Esophagus (tissue), 2 donors: Measurements from ENCODE around the gene RPS28. TPM values are rescaled to one million over a fixed set of nuclear protein-coding genes. Genes with fewer than 3 reads are reported as not detected.

Experiments used
- H3K27ac ChIP-seq, 2 donors: one replicate each; pipeline ENCODE4 v1.5.1; 2013; ENCODE audit warnings: low read depth in 2 of 2, mild to moderate bottlenecking in 2 of 2, inconsistent platforms in 1 of 2, low read length in 1 of 2, moderate library complexity in 1 of 2
- H3K27me3 ChIP-seq, 2 donors: one replicate each; pipeline ENCODE4 v1.6.1; 2013; ENCODE audit warnings: low read length in 2 of 2, control low read depth in 1 of 2, mild to moderate bottlenecking in 1 of 2; ENCODE audit not compliant: insufficient read depth in 2 of 2, control insufficient read depth in 1 of 2
- H3K36me3 ChIP-seq, 2 donors: one replicate each; pipeline ENCODE4 v1.6.1; 2013; ENCODE audit warnings: low read length in 1 of 2; ENCODE audit not compliant: control insufficient read depth in 2 of 2, insufficient read depth in 2 of 2
- H3K4me1 ChIP-seq, 2 donors: one replicate each; pipeline ENCODE4 v1.6.1; 2013; ENCODE audit warnings: low read length in 1 of 2; ENCODE audit not compliant: control insufficient read depth in 2 of 2, insufficient read depth in 2 of 2
- H3K4me3 ChIP-seq, 2 donors: one replicate each; pipeline ENCODE4 v1.5.1; 2013; ENCODE audit warnings: low read length in 2 of 2, mild to moderate bottlenecking in 2 of 2, low read depth in 1 of 2, moderate library complexity in 1 of 2
- H3K9me3 ChIP-seq, 2 donors: one replicate each; pipeline ENCODE4 v1.6.1; 2013; ENCODE audit warnings: mild to moderate bottlenecking in 2 of 2, low read depth in 1 of 2, low read length in 1 of 2, moderate library complexity in 1 of 2; ENCODE audit not compliant: control insufficient read depth in 2 of 2, insufficient read depth in 1 of 2
- WGBS, 2 donors: extraction: QIAGEN DNeasy Blood & Tissue Kit; methylation state at CpG; one replicate each; pipeline ENCODE4 v1.1.7; 2013; 5-methylcytosine and 5-hydroxymethylcytosine counted together
- polyA plus RNA-seq, 2 donors: library from polyadenylated mRNA; stranded (reverse); fragments of 200-250 nt; gene quantifications; one replicate each; pipeline ENCODE4 v1.2.3, GENCODE V29; 2013
- donor health status: healthy with polysubstance abuse.
- donor health status: Bipolar disorder and iron deficiency.

Gene RPS28
- polyA plus RNA-seq, 2 donors, result 725 to 804 TPM

DNA sequence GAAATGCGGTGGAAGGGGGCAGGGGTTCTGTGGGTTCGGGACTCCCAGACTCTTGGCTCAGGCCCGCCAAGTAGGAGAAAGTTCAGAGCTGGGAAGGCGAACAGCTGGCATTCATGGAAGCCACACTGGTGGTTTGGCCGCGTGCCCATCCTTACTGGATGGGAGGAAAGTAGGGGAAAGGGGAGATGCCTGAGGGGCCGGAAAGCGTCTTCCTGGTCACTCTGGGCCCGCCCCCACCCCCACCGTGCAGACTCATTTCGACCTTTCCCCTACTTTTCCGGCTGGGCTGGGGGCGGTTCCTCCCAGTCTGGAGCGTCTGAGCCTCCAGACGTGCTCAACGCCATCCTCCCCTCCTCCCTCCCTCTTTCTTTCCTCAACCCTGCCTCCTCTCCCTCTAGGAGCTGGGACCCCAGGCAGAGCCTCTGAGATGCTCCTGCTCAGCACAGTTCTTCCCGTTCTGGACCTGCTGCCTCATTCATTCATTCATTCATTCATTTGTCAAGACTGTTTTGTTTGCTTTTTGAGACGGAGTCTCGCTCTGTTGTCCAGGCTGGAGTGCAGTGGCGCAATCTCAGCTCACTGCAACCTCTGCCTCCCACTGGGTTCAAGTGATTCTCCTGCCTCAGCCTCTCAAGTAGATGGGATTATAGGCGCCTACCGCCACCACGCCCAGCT lies 46.2 kb downstream of the RPS28 start:
- Histone ChIP-seq H3K4me1 (peaks cover 0 to 13% of the 10 kb centered on the region in 2 donors), H3K36me3 (peaks cover 0 to 11% of the 10 kb centered on the region in 2 donors), H3K27me3 (no peaks in the 10 kb centered on the region), H3K9me3 (no peaks in the 10 kb centered on the region), H3K4me3 (no peak overlapping the region), H3K27ac (peak overlapping the region in 1 of 2 donors; percentile 21)
- 22 to 23% methylated on average over 21 to 23 of the region's 23 CpGs for WGBS, 2 donors

DNA sequence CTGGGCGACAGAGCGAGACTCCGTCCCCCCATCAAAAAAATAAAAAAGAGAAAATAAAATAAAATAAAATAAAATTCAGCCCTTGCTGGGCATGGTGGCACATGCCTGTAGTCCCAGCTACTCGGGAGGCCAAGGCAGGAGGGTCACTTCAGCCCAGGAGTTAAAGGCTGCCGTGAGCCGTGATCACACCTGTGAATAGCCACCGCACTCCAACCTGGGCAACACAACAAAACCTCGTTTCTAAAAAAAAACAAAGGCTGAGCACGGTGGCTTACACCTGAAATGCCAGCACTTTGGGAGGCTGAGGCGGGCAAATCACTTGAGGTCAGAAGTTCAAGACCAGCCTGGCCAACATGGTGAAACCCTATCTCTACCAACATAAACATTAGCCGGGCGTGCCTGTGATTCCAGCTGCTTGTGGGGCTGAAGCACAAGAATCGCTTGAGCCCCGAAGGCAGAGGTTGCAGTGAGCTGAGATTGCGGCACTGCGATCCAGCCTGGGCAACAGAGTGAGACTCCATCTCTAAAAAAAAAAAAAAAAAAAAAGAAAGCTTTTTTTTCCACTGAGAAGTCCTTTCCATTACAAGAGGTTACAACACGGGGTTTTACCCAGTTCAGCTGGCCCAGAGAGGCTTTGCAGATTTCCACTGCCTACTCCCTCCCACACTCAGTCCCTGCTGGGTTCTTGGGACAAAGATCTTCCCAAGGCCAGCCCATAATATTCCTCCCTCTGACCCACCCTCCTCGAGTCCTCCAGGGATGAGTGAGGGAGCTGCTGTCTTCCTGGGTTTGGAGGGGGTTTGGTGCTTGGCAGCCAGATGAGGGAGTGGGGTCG lies 49.1 kb downstream of the RPS28 start:
- Histone ChIP-seq H3K4me1 (peaks cover 0 to 6% of the 10 kb centered on the region in 2 donors), H3K4me3 (no peak overlapping the region), H3K27ac (no peak overlapping the region), H3K9me3 (no peaks in the 10 kb centered on the region), H3K36me3 (peaks cover 2 to 18% of the 10 kb centered on the region in 2 donors), H3K27me3 (no peaks in the 10 kb centered on the region)
- WGBS, 2 donors, result 70 to 85% methylated on average over 19 of the region's 19 CpGs

DNA sequence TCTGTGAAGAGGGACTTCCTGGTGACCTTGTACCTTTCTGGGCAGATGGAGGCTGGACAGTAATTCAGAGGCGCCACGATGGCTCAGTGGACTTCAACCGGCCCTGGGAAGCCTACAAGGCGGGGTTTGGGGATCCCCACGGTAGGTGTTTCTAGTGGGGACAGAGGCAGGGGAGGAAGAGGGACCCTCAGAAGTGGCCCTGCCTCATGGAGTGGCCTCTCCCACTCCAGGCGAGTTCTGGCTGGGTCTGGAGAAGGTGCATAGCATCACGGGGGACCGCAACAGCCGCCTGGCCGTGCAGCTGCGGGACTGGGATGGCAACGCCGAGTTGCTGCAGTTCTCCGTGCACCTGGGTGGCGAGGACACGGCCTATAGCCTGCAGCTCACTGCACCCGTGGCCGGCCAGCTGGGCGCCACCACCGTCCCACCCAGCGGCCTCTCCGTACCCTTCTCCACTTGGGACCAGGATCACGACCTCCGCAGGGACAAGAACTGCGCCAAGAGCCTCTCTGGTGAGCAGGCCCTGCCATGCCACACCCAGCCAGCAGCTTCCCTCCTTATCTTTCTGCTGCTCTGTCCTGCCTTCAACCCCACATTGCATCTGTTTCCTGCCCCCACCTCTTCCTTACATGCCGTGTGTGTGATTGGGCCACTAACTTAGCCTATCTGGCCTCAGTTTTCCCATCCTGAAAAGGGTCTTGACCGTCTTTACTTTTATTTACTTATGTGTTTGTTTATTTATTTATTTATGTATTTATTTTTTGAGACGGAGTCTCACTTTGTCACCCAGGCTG lies 49.9 kb downstream of the RPS28 start:
- Histone ChIP-seq H3K27ac (no peak overlapping the region), H3K36me3 (peaks cover 2 to 18% of the 10 kb centered on the region in 2 donors), H3K4me3 (no peak overlapping the region)

More for the DNA sequence above, 49.9 kb downstream of the RPS28 start:
- no peaks in the 10 kb centered on the region for H3K27me3 ChIP-seq
- no peaks in the 10 kb centered on the region for H3K9me3 ChIP-seq
- H3K4me1 ChIP-seq, result peaks cover 0 to 6% of the 10 kb centered on the region in 2 donors
- WGBS, 2 donors, result 81 to 87% methylated on average over 27 to 28 of the region's 28 CpGs

Other genes with a start within 250 kb of the RPS28 start
- gene FBN3, start 171.9 kb upstream of the RPS28 start, polyA plus RNA-seq, result under 1 TPM; under 0.01 to 0.02 TPM
- 10 to 100 TPM; 67.7 to 70.0 TPM for gene CERS4, start 112.1 kb upstream of the RPS28 start, polyA plus RNA-seq
- gene CD320, start 13.1 kb upstream of the RPS28 start, polyA plus RNA-seq, result 10 to 100 TPM in 1 of 2 donors, 1 to 10 TPM in 1; 9.4 to 17.9 TPM
- 100 to 1,000 TPM; 103 to 112 TPM for gene NDUFA7, start 121 bp upstream of the RPS28 start, polyA plus RNA-seq
- gene KANK3, start 21.8 kb downstream of the RPS28 start, polyA plus RNA-seq, result 1 to 10 TPM; 4.2 to 5.2 TPM
- 100 to 1,000 TPM in 1 of 2 donors, 10 to 100 TPM in 1; 27.2 to 126 TPM for gene ANGPTL4, start 42.7 kb downstream of the RPS28 start, polyA plus RNA-seq
- gene RAB11B, start 68.9 kb downstream of the RPS28 start, polyA plus RNA-seq, result 10 to 100 TPM; 60.8 to 75.3 TPM
- 10 to 100 TPM; 22.0 to 29.0 TPM for gene MARCHF2, start 91.8 kb downstream of the RPS28 start, polyA plus RNA-seq
- gene HNRNPM, start 123.5 kb downstream of the RPS28 start, polyA plus RNA-seq, result 100 to 1,000 TPM in 1 of 2 donors, 10 to 100 TPM in 1; 49.9 to 134 TPM
- 1 to 10 TPM in 1 of 2 donors, under 1 TPM in 1; 0.28 to 1.4 TPM for gene PRAM1, start 181.1 kb downstream of the RPS28 start, polyA plus RNA-seq
- 10 to 100 TPM; 22.6 to 27.2 TPM for gene ZNF414, start 192.7 kb downstream of the RPS28 start, polyA plus RNA-seq